Cerebellar nuclear complex (tissue), 1 donor: Measurements from ENCODE around the gene HSF5.
A peak's percentile ranks its signal among the peaks of the same experiment; 100 is the strongest.

Experiments
- DNase-seq, 2 experiments: peaks; one replicate each; lab custom pipeline; 2025; lab: John Stamatoyannopoulos, UW

The HSF5 gene, protein sequence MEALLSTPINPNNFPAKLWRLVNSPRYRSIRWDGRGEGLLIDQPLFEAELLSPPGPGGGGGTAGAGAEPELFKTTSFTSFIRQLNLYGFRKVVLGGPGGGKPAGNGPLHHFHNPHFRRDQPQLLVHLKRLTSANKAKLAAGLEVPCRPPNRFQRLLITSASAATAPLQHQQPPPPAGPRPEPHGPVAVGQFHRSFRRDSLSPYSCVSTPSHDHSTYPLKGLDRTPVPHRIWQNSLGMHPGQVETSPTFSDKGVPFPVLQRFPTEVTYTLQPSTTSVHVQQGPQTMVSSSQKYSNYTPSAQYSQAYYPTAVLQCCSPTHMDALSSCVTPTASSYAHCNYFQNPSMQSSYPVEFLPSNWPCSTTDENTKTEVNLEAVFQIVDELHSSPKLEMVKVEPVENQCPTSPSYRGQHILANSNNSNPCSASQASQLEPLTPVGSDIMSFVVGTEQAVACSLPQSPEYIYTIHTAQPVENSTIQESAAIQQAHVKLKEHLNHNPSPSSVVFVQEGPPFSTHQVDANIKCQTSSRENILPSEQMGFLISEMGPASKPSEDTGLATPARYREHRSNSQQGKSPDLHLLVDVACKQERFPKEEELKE

DNA sequence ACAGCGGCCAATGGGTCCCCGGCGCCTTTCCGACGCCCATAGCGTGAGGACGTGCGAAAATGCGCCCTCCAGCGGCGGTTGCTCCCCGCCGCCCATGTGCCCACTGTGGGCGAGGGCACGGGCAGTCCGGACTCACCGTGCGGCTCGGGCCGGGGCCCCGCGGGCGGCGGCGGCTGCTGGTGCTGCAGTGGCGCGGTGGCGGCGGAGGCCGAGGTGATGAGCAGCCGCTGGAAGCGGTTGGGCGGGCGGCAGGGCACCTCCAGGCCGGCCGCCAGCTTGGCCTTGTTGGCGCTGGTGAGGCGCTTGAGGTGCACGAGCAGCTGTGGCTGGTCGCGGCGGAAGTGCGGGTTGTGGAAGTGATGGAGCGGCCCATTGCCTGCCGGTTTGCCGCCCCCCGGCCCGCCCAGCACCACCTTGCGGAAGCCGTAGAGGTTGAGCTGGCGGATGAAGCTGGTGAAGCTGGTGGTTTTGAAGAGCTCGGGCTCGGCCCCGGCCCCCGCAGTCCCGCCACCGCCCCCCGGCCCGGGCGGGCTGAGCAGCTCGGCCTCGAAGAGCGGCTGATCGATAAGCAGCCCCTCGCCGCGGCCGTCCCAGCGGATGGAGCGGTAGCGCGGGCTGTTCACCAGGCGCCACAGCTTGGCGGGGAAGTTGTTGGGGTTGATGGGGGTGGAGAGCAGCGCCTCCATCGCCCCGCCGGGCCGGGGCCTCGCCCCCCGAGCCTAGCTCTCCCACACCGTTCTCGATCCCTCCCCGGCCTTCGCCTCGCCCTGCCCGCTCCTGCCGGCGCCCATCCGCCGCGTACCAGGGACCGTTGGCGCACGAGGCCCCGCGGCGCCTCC is at the start of gene HSF5:
Gene HSF5 (minus strand): TSS at position 820 of the 839 bp plus-strand sequence. CDS start 134 bp downstream, at position 686.
- DNase-seq: no peak

DNA sequence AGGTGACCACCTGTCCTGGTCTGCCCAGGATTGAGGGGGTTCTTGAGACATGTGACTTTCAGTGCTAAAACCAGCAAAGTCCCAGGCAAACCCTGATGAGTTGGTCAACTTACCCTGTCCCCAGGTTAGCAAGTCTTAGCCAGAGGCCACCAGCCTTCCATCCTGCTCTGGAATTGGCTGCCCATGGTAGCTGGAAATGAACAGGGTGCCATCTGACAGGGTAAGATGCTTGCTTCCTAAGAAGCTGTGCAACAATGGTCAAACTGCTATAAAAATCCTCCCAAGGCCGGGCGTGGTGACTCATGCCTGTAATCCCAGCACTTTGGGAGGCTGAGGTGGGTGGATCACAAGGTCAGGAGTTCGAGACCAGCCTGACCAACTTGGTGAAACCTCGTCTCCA is 49.1 kb upstream of the HSF5 start:
- DNase-seq: no peak

DNA sequence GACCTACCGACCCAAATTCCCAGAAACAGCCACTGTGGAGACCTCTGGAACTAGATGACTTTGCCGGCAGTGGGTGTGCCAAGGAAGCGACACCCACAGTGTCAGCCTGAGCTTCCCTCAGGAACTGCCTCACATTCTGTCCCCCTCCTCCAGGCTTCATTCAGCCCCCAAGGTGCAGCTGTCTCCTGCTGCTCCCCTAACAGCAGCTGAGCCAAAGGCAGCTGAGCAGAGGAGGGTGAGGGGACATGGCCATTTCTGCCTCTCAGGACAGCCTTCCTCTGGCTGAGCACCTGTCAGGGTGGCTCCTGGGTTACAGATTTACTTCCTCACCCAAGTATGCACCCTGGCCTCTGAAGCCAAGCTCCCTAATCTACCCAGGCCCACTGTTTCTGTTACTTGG is 48.3 kb upstream of the HSF5 start:
- DNase-seq: no peak

DNA sequence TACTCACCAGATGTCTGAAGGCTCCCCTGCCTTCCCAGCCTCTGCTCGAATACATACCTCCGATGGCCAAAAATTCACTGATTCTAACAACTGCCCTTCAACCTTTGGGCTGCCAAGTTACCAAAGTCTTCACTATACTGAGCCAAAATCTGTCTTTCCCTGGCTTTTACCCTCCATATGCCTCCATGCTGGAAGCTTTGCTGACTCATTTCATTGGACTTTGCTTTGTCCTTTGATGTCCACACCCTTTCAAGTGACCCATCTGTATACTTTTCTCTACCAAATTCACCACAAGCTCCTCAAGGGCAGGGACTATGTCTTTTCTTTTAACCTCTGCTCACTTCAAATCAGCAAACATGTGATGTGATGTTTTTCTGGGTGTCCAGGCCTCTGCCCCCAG is 47.2 kb upstream of the HSF5 start:
- DNase-seq: no peak

DNA sequence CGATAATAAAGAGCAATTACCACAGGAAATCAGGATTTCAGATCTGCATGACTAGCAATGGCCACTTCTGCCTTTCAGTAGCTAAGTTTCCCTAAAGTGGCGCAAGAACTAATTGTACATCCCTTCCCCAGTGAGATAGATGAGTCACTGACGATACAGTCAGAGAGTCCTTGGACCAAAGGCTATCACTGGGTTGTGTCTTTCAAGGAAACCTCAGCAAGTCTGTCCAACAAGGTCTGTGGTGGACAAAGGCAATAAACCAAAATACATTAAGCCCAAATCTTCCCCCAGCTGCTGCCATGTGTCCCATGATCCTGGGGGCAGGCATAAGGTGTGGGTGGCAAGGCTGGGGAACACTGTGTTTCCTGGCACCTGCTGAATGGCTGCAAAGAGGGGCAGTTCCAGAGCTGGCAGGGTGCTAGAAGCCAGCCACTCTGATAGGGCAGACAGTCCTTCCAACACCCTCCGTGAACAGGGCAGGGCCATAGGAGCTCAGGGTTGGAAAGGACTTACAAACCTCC is 46.8 kb upstream of the HSF5 start:
- DNase-seq: no peak

DNA sequence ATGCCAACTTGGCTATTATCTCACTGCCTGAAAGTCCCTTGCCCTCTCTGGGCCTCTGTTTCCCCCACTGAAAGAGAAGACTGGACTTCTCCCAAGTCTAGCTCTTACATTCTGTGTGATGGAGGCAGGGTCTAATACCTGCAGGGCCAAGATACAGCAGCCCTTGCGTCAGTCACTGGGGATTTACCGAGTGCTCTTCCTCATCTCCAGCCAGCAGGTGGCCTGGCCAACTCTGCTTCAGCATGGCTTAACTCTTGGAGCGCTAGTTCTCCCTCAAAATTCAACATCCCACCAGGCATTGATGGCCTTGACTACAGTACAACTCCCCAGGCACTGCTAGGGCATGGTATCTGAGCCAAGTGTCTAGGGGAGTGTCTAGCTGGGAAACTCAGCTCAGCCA is 46.1 kb upstream of the HSF5 start:
- DNase-seq: no peak

DNA sequence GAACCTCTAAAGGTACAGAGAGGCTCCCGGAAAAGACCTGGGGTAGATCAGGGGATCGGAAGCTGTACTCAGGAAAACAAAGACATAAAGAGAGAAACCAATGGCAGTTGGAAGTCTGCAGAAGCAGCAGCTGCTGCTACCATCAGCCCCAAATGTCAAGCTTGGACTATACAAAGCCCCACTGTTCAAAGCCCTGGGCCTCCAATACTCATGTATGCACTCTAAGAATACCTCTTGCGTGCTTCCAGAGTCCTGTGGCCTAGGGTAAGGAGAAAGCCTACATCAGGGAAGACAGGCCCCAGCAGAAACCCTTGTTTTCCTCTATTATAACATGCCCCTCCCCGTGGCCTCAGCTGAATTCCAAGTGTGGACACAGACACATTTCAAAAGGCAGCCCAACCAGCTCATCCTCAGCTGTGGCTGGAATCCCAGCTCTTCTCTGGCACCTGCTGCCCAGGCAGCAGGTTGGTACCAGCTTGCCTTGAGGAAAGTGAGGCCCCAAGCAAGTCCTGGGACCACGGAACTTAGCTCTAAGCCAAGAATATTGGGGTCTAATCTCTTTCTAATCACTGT is 45.5 kb upstream of the HSF5 start:
- DNase-seq: no peak

DNA sequence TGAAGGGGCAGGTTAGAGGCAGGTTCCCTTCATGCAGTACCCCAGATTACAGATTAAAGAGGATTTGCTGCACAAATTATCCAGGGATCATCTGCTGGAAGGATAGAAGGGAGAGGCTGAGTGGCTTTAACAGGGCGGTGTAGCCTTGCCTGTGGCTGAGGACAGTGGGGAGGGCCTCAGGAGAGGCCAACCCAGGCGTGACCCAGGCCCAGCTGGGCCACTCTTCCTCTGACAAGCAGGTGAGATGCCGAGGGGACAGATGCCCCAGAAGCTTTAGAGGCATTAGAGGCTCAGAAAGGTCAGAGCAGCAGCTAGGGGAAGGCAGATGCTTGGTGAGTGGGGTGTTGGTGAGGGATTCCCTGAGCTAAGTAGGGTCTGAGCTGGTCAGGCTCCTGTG is 44.3 kb upstream of the HSF5 start:
- no peak for DNase-seq

DNA sequence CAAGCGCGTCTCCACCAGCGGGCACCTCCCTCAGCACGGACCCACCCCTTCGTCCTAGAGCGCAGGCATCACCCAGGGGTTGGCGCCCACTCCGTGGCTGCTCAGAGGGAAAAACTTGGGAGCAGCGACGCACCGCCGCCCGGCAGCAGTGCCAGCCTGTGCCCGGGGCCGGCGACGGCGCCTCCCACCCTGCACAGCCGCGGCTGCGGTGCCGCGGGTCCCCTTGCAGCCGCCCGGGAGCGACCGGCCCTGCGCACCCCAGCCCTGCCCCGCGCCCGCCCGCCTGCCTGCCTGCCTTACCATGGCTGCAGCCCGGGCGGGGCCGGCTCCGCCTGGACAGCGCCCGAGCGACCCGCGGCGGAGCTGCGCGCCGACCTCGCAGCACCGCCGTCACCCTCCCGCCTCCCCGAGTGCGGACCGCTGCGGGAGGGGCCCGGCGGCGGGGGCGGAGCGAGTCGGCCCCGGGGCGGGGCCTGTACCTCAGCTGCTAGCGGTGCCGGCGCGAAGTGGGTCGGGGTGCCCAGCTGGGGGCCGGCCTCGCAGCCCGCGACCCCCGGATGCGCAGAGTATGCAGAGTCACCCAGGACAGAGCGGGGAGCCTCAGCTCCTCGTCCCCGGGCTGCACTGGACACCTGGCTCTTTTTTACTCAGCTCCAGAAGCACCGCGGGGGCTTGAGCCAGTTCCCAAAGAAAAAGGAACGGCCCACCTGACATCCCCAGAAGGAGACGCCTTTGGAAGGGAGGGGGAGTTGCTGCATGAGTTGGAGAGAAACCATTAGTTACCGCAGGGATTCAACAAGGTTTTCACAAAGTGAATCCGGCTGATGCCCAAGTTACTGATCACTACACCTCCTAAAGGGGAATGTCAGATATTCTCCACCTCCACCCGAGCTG is 43.7 kb upstream of the HSF5 start:
- DNase-seq: peak in 1 of 2 experiments; percentile 17

DNA sequence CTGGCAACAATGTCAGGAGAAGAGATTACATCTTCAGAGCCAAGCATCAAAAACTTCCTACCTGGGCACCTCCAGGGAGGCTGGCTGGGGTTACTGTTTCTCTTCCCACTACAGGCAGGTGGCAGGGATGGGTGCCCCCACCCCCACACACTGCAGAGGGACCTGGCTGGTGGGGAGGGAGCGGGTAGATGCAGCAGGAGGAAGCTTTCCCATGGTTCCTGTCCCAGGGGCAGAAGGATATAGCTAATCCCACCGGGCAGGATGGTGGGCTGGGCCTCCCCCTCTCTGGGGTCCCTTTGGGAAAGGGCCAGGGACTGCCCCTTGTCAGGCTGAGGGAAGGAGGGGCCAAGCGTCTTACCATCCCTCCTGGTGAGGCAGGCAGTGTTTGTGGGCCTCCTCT is 42.9 kb upstream of the HSF5 start:
- no peak for DNase-seq

DNA sequence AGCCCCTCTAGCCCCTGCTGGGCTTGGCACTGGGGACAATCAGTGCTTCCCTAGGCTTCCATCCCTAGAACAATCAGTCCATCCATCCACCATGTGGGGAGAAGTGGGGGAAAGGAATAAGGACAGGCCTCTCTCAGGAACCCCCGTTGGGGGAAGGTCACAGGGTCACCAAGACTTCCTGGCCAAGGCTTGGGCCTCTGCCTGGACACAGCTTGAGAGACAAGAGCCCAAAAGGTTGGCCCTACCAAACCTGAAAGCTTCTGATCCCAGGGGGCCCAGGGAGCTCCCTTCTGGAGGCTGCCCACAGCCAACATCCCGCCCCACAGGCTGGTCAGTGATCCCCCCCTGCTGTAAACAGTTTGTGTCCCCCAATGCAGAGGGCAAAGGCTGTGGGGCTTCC is 42.4 kb upstream of the HSF5 start:
- DNase-seq: no peak

DNA sequence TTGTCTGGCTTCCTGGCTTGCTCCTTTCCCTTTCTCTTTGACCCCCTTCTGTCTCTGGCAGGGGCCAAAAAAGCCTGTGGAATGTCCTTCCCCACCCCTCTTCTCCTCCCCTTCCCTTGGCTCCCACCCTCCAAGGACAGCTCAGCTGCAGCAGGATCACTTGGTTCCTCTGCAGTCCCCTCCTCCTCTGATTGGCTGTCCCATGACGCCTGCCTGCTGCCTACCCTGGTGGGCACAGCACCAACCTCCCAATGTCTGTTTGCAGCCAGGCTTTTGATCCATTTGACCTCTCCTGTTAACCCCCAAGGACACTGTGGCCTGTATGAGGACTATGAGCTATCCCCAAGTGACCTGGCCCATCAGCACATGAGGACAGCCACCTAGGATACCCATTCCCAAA is 41.1 kb upstream of the HSF5 start:
- no peak for DNase-seq

DNA sequence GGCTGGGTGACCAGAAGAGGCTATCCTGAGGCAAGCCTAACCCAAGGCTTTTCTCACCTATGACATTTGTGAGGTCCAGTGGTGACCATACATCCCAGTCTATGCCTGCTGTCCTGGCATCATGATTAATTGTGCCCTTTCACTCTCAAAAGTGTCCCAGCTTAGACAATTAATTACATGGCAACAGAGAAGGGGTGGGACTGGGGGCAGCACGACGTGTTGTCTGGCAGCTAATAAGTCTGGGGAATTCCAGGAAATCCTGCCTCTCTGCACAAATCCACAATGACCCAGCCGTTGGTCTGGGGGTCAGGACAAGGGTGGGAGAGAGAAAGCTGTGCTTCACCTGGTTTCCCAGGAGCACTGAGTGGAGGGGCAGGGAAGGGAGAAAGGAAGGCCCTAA is 40.2 kb upstream of the HSF5 start:
- no peak for DNase-seq

DNA sequence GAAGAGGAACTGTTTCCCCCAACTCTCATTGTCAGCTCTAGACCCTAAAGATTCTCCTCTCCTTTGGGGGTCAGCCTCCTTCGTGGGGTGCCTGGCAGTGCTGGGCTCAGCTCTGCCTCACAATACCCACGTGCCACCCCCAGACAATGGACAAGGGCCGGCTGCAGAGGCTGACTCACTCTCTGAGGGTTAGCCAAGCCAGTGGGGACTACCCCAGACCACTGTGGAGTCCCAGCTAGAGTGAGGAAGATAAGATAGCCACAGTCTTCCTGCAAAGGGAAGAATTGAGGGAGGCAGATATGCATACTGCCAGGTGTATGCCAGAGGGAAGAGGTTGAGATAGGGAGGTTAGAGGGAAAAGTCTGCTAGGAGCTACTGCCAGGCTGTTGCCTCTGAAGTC is 39.7 kb upstream of the HSF5 start:
- DNase-seq: no peak

DNA sequence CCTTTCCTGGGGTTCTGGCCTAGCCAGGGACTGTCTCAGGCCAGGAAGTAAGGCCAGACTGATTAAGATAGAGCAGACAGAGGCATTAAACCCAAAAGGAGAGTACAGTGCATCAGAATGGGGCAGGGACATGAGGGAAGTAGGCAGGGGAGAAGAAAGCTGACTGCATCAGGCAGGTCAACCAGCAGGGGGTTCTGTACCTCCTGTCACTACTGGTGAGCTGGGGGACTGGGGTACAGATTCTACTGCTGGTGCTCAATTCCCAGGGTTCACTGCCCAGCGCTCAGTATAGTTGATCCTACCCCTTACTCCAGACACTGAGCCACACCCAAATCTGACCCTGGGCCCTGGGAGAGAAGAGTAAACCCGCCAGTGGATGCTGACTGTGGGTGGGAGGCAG is 39.1 kb upstream of the HSF5 start:
- DNase-seq: no peak

DNA sequence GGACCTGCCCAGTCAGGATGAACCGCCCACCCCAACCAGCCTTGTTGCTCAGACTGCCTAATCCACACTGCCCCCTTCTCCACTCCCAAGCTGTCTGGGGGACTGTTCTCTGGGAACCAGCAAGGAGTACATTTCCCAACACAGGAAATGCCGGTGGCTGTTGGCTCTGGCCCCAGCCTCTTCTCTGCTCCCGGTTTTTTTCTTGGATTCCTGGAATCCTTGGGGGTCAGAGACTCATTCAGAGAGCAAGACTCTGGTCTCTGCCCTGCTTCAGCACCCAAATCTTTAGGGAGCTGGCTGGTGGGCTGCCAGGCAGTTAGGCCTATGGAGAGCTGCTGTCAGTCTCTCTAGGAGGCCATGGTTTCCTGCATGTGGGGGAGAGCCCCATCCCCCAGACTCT is 37.0 kb upstream of the HSF5 start:
- no peak for DNase-seq

DNA sequence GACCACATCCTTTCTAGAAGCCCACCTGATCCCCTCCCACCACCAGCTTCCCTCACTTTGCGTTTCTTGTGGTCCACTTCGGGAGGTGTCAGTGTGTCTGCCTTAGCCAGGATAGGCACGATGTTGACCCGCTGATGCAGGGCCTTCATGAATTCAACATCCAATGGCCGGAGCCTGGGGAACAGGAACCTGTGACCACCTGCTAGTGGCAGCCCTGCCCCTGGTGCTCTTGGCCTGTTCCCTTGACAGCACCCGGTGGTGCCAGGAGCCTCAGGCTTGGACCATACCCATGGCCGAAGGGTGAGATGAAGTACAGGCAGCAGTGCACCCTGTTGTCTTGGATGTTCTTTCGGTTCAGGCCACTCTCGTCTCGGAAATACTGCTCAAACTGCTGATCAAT is 33.5 kb upstream of the HSF5 start:
- no peak for DNase-seq

DNA sequence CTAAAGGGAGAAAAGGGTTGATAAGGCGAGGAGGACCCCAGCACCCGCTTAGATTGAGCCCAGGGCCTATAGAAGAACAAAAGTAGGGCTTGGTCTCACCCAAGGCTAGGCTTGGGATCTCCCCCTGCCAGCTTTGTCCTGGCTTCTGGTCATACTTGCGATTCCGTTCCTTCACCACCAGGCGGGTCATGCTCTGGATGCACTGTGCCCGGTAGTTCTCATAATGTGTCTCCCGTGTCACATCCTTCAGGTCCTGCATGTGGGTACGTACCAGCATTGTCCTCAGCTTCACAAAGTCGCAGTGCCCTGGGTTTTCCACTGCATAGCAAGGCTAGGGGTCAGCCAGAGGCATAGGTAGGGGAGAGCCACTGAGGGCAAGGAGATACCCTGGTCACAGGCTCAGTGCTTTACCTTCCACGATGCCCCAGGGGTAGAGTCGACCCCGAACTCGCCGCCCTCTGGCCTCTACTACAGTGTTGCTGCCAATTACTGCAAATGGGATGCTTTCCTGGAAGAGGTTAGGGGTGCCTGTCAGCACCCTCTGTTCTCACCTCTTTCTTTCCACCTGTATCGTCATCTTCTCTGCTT is 32.7 kb upstream of the HSF5 start:
- DNase-seq: no peak

DNA sequence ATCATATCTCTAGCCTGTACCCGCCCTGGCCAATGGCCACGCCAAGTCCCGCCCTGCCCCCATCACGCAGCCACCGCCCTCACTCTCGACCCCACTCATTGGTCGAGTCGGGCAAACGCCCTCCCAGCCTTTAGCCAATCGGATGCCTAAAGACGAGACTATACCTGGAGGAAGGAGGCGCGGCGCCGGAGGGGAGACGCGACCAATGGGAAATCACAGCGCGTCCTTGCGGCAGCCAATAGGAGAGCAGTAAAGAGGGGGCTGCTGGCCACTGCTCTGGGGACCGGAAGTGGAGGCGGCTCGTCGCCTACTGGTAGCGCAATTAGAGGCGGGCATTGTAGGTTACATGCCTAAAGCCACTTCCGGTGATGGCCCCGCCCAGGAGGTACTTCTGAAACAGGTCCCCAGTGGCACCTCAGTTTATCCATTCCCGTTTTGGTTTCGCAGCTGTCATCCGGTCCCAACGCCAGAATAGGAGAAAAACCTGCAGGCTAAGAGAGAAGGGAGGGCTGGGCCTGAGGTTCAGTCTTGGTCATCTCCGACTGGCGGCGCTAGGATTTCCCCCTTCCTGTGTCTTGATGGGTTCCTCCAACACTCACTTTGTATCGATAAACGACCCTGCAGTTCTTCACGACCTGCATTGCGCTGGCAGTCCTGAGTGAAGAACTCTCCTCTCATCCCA is 29.9 kb upstream of the HSF5 start:
- DNase-seq: peak; percentile 98 to 99

DNA sequence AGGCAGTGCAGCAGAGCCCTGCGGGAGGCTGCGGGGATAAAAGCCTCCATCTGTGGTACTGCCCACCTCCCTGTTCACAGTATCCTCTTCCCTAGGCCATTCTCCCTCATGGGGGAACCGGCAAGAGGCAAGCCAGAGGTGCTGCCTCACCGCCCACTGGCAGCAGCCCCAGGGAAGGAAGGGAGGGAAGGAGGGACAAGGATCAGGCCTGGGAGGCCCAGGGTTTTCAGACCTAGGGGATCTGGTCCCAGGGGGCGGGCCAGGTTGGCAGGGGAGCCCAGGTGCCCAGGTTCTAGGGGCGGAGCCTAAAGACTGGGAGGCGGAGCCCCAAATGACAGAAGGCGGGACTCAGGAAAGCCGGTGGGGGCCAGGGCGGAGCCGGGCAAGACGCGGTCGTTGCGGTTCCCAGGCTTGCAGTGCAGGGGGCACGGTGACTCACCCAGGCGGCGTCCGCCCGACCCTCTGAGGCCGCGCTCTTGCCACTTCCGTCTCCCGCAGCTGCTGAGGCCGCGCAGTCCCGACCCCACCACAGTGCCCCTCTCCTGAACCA is 29.2 kb upstream of the HSF5 start:
- DNase-seq: no peak
